Measurements from ENCODE around the gene THSD4.

- TF ChIP-seq EZH2 (IDR thresholded peaks at IDR 0.05; ENCODE audit: insufficient read depth, low read length) (no peak), CTCF (IDR thresholded peaks at IDR 0.05; ENCODE audit: insufficient read depth, low read depth, low read length) (no peak)
These were observed 601.7 kb downstream of the THSD4 start for GRCh38 chr15:71716990-71717389.
